ENCODE data around the gene SPDYC. TPM values are rescaled to one million over a fixed set of nuclear protein-coding genes. Genes with fewer than 3 reads are reported as not detected.

The SPDYC gene
- total and polyA plus RNA-seq, 2 of the 13 experiments (the other 11 are each of a cell fraction or from before 2014, with no cell fraction given), result 0.15 to 0.33 TPM

DNA sequence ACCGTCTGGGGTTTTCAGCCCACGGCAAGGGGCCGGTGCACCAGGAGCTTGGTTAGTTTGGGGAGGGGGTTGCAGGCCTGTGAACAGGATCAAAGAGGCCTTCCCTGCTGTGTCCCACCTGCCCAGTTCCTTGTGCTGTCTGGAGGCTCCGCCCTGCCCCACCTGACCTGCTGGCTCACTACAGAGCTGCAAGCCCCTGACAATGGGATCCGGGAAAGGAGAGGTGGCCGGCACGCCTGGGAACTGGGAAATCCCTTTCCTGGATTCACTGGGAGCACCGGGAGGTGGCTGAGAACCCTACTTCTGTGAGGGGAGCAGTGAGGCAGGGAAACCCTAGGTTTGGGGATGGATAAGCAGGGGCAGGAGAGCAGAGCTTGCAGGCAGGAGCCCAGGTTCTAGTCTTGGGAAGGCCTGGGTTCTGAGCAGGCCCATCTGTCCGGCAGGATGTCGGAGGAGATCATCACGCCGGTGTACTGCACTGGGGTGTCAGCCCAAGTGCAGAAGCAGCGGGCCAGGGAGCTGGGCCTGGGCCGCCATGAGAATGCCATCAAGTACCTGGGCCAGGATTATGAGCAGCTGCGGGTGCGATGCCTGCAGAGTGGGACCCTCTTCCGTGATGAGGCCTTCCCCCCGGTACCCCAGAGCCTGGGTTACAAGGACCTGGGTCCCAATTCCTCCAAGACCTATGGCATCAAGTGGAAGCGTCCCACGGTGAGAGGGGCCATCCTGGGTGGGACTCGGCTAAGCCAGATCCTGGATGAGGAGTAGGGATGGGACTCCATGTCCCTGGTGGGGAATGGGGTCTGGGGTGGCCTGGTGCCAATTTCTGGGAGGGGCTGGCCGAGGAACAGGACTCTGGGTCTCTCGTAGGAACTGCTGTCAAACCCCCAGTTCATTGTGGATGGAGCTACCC is 12.5 kb downstream of the SPDYC start (continued):
- TF ChIP-seq IRF2 (CRISPR knock-in tag; IDR thresholded peaks at IDR 0.05) (no peak), PHF21A (CRISPR knock-in tag; IDR thresholded peaks at IDR 0.05) (no peak; the same call in 1 of the 2 replicates), TP53 (CRISPR knock-in tag; conservative IDR thresholded peaks at IDR 0.05) (no peak), ZNF343 (CRISPR knock-in tag; IDR thresholded peaks at IDR 0.05) (no peak), ZNF747 (CRISPR knock-in tag; IDR thresholded peaks at IDR 0.05; ENCODE audit: borderline replicate concordance) (no peak), HOXA7 (CRISPR knock-in tag; IDR thresholded peaks at IDR 0.05) (no peak), AGO2 (optimal IDR thresholded peaks at IDR 0.05; ENCODE audit: low read depth, low read length) (peak; percentile 40), EHMT2 (IDR thresholded peaks at IDR 0.05; ENCODE audit: borderline replicate concordance, low read depth, low read length) (no peak), SOX13 (IDR thresholded peaks at IDR 0.05) (no peak), SOX13 (CRISPR knock-in tag; conservative IDR thresholded peaks at IDR 0.05 in 1 of 2, IDR thresholded peaks at IDR 0.05 in 1 of 2) (no peak), ZSCAN22 (CRISPR knock-in tag; IDR thresholded peaks at IDR 0.05) (no peak), PRPF4 (IDR thresholded peaks at IDR 0.05; ENCODE audit: low read depth, low read length, poor library complexity, severe bottlenecking) (no peak), ZNF282 (IDR thresholded peaks at IDR 0.05; ENCODE audit: partially characterized antibody) (no peak), CCDC6 (CRISPR knock-in tag; IDR thresholded peaks at IDR 0.05) (no peak), GATAD1 (CRISPR knock-in tag; IDR thresholded peaks at IDR 0.05) (no peak), ZNF446 (CRISPR knock-in tag; IDR thresholded peaks at IDR 0.05) (no peak), HOXD1 (CRISPR knock-in tag; IDR thresholded peaks at IDR 0.05) (no peak), KLF12 (CRISPR knock-in tag; IDR thresholded peaks at IDR 0.05; ENCODE audit: borderline replicate concordance) (no peak), MAFF (IDR thresholded peaks at IDR 0.05; ENCODE audit: low read depth, low read length) (no peak), KDM2A (CRISPR knock-in tag; IDR thresholded peaks at IDR 0.05; ENCODE audit: borderline replicate concordance, low read depth) (peak; percentile 41; the same call in 1 of the 2 replicates)
- TF ChIP-seq, protein P1, sequence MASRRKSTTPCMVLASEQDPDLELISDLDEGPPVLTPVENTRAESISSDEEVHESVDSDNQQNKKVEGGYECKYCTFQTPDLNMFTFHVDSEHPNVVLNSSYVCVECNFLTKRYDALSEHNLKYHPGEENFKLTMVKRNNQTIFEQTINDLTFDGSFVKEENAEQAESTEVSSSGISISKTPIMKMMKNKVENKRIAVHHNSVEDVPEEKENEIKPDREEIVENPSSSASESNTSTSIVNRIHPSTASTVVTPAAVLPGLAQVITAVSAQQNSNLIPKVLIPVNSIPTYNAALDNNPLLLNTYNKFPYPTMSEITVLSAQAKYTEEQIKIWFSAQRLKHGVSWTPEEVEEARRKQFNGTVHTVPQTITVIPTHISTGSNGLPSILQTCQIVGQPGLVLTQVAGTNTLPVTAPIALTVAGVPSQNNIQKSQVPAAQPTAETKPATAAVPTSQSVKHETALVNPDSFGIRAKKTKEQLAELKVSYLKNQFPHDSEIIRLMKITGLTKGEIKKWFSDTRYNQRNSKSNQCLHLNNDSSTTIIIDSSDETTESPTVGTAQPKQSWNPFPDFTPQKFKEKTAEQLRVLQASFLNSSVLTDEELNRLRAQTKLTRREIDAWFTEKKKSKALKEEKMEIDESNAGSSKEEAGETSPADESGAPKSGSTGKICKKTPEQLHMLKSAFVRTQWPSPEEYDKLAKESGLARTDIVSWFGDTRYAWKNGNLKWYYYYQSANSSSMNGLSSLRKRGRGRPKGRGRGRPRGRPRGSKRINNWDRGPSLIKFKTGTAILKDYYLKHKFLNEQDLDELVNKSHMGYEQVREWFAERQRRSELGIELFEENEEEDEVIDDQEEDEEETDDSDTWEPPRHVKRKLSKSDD (CRISPR knock-in tag; IDR thresholded peaks at IDR 0.05; ENCODE audit: low read depth), result no peak
- TF ChIP-seq, protein P2, sequence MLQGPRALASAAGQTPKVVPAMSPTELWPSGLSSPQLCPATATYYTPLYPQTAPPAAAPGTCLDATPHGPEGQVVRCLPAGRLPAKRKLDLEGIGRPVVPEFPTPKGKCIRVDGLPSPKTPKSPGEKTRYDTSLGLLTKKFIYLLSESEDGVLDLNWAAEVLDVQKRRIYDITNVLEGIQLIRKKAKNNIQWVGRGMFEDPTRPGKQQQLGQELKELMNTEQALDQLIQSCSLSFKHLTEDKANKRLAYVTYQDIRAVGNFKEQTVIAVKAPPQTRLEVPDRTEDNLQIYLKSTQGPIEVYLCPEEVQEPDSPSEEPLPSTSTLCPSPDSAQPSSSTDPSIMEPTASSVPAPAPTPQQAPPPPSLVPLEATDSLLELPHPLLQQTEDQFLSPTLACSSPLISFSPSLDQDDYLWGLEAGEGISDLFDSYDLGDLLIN (CRISPR knock-in tag; IDR thresholded peaks at IDR 0.05; ENCODE audit: borderline replicate concordance), result no peak
- TF ChIP-seq, protein P3, sequence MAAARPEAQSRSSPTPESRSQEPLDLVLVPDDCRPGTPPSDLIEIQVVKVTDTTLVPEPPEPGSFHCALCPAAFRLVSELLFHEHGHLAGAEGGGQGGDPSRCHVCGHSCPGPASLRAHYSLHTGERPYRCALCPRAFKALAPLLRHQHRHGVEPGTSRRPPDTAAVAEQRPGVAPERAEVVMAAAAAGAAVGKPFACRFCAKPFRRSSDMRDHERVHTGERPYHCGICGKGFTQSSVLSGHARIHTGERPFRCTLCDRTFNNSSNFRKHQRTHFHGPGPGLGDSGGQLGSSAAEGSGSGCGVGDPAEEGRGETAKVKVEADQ (CRISPR knock-in tag; IDR thresholded peaks at IDR 0.05; ENCODE audit: borderline replicate concordance), result no peak
- TF ChIP-seq, protein P4, sequence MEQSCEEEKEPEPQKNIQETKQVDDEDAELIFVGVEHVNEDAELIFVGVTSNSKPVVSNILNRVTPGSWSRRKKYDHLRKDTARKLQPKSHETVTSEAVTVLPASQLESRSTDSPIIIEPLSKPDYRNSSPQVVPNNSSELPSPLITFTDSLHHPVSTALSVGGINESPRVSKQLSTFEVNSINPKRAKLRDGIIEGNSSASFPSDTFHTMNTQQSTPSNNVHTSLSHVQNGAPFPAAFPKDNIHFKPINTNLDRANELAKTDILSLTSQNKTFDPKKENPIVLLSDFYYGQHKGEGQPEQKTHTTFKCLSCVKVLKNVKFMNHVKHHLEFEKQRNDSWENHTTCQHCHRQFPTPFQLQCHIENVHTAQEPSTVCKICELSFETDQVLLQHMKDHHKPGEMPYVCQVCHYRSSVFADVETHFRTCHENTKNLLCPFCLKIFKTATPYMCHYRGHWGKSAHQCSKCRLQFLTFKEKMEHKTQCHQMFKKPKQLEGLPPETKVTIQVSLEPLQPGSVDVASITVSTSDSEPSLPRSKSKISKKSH (CRISPR knock-in tag; IDR thresholded peaks at IDR 0.05; ENCODE audit: borderline replicate concordance), result 0 out of 2 replicates have a peak, but pooled peaks have one; percentile 9

All from HepG2 (cell line).